Measurements from ENCODE around the gene ZNF608.
A peak's percentile ranks its signal among the peaks of the same experiment; 100 is the strongest.

ZNF608 gene

DNA sequence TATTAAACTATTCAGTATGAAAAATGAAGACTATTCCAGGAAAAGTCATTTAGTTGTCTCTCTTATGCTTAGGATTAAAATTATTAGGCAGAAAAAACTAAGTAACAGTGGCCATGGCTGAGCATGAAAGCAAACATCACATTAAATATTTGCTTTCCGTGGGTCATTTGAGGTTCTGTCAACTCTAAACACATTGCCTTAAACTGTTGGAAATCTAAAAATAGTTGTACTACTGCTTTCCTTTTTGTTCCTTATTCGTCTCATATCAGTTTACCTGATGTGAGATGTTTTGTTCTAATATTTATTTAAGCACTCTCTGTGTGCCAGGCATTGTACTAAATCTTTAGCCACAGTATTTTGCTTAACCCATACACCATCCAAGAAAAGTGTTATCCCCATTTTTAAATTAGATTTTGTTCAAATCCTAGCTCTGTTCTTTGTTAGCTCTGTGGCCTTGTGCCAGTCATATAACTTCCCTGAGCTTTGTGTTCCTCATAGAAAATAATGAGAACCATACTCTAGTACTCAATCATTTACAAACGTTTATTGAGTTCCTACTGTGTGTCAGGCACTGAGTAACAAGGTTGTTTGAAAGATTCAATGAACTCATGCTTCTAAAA is 18.7 kb upstream of the ZNF608 start:
- ATAC-seq, result no peak
- H3K9me3 Mint-ChIP-seq, result peaks cover 5% of the 10 kb centered on the region
- H3K27ac Mint-ChIP-seq, result no peak overlapping the region

GRCh38 chr5:124764585-124764984 is 18.1 kb upstream of the ZNF608 start:
- H3K36me3 Mint-ChIP-seq (ENCODE audit: low read depth), result no peaks in the 10 kb centered on the region
- ATAC-seq (no peak), DNase-seq (no peak)
- no peak overlapping the region for H3K4me3 Mint-ChIP-seq
- peaks cover 5% of the 10 kb centered on the region for H3K9me3 Mint-ChIP-seq
- H3K27ac Mint-ChIP-seq, result no peak overlapping the region
- no peaks in the 10 kb centered on the region for H3K4me1 Mint-ChIP-seq
- H3K27me3 Mint-ChIP-seq, result no peaks in the 10 kb centered on the region

More for the DNA sequence above, 18.7 kb upstream of the ZNF608 start:
- no peak overlapping the region for H3K4me3 Mint-ChIP-seq
- no peak for DNase-seq
- no peaks in the 10 kb centered on the region for H3K27me3 Mint-ChIP-seq
- H3K36me3 Mint-ChIP-seq (ENCODE audit: low read depth), result no peaks in the 10 kb centered on the region
- no peaks in the 10 kb centered on the region for H3K4me1 Mint-ChIP-seq

- H3K27me3 Mint-ChIP-seq, result no peaks in the 10 kb centered on the region
- no peak overlapping the region for H3K4me3 Mint-ChIP-seq
- no peaks in the 10 kb centered on the region for H3K9me3 Mint-ChIP-seq
- no peaks in the 10 kb centered on the region for H3K36me3 Mint-ChIP-seq (ENCODE audit: low read depth)
- H3K27ac Mint-ChIP-seq, result no peak overlapping the region
- no peaks in the 10 kb centered on the region for H3K4me1 Mint-ChIP-seq
- DNase-seq (no peak), ATAC-seq (no peak)
Observed at GRCh38 chr5:124761010-124761409, 14.6 kb upstream of the ZNF608 start.

- no peak overlapping the region for H3K4me3 Mint-ChIP-seq
- no peak overlapping the region for H3K27ac Mint-ChIP-seq
- no peaks in the 10 kb centered on the region for H3K36me3 Mint-ChIP-seq (ENCODE audit: low read depth)
- H3K27me3 Mint-ChIP-seq, result no peaks in the 10 kb centered on the region
- no peak for ATAC-seq
- DNase-seq, result no peak
- no peaks in the 10 kb centered on the region for H3K9me3 Mint-ChIP-seq
- no peaks in the 10 kb centered on the region for H3K4me1 Mint-ChIP-seq
Observed at GRCh38 chr5:124760608-124761007, 14.2 kb upstream of the ZNF608 start.

GRCh38 chr5:124755565-124755964 is 9.1 kb upstream of the ZNF608 start:
- Mint-ChIP-seq H3K27me3 (peaks cover 5% of the 10 kb centered on the region), H3K36me3 (ENCODE audit: low read depth) (no peaks in the 10 kb centered on the region), H3K4me1 (no peaks in the 10 kb centered on the region), H3K27ac (no peak overlapping the region), H3K4me3 (no peak overlapping the region), H3K9me3 (peaks cover 4% of the 10 kb centered on the region)
- ATAC-seq (no peak), DNase-seq (no peak)

- Mint-ChIP-seq H3K27me3 (peaks cover 5% of the 10 kb centered on the region), H3K27ac (no peak overlapping the region), H3K9me3 (peaks cover 4% of the 10 kb centered on the region), H3K4me1 (no peaks in the 10 kb centered on the region), H3K4me3 (no peak overlapping the region), H3K36me3 (ENCODE audit: low read depth) (no peaks in the 10 kb centered on the region)
- ATAC-seq, result no peak
- no peak for DNase-seq
Observed at GRCh38 chr5:124755041-124755440, 8.6 kb upstream of the ZNF608 start.

- DNase-seq (no peak), ATAC-seq (no peak)
- peaks cover 8% of the 10 kb centered on the region for H3K27me3 Mint-ChIP-seq
- H3K9me3 Mint-ChIP-seq, result peaks cover 4% of the 10 kb centered on the region
- H3K4me1 Mint-ChIP-seq, result no peaks in the 10 kb centered on the region
- no peaks in the 10 kb centered on the region for H3K36me3 Mint-ChIP-seq (ENCODE audit: low read depth)
- H3K4me3 Mint-ChIP-seq, result no peak overlapping the region
- H3K27ac Mint-ChIP-seq, result no peak overlapping the region
Observed at GRCh38 chr5:124754206-124754927, 7.9 kb upstream of the ZNF608 start.

GRCh38 chr5:124752854-124753720 is 6.6 kb upstream of the ZNF608 start:
- Mint-ChIP-seq H3K4me1 (peaks cover 10% of the 10 kb centered on the region), H3K27me3 (peaks cover 20% of the 10 kb centered on the region), H3K27ac (no peak overlapping the region), H3K9me3 (peaks cover 4% of the 10 kb centered on the region), H3K36me3 (ENCODE audit: low read depth) (no peaks in the 10 kb centered on the region), H3K4me3 (no peak overlapping the region)
- DNase-seq (no peak), ATAC-seq (no peak)

- no peak for ATAC-seq
- H3K27ac Mint-ChIP-seq, result no peak overlapping the region
- H3K9me3 Mint-ChIP-seq, result peaks cover 4% of the 10 kb centered on the region
- H3K36me3 Mint-ChIP-seq (ENCODE audit: low read depth), result no peaks in the 10 kb centered on the region
- no peak for DNase-seq
- no peak overlapping the region for H3K4me3 Mint-ChIP-seq
- peaks cover 41% of the 10 kb centered on the region for H3K27me3 Mint-ChIP-seq
- H3K4me1 Mint-ChIP-seq, result peaks cover 27% of the 10 kb centered on the region
Observed at GRCh38 chr5:124751031-124751430, 4.6 kb upstream of the ZNF608 start.

- ATAC-seq (peak; percentile 79), DNase-seq (peak; percentile 16)
- H3K4me1 Mint-ChIP-seq, result peaks cover 30% of the 10 kb centered on the region
- no peaks in the 10 kb centered on the region for H3K36me3 Mint-ChIP-seq (ENCODE audit: low read depth)
- peak overlapping the region; percentile 77 for H3K4me3 Mint-ChIP-seq
- H3K27me3 Mint-ChIP-seq, result peaks cover 46% of the 10 kb centered on the region
- H3K27ac Mint-ChIP-seq, result peak overlapping the region; percentile 54
- H3K9me3 Mint-ChIP-seq, result peaks cover 4% of the 10 kb centered on the region
Observed at GRCh38 chr5:124748687-124749594, 2.5 kb upstream of the ZNF608 start.

DNA sequence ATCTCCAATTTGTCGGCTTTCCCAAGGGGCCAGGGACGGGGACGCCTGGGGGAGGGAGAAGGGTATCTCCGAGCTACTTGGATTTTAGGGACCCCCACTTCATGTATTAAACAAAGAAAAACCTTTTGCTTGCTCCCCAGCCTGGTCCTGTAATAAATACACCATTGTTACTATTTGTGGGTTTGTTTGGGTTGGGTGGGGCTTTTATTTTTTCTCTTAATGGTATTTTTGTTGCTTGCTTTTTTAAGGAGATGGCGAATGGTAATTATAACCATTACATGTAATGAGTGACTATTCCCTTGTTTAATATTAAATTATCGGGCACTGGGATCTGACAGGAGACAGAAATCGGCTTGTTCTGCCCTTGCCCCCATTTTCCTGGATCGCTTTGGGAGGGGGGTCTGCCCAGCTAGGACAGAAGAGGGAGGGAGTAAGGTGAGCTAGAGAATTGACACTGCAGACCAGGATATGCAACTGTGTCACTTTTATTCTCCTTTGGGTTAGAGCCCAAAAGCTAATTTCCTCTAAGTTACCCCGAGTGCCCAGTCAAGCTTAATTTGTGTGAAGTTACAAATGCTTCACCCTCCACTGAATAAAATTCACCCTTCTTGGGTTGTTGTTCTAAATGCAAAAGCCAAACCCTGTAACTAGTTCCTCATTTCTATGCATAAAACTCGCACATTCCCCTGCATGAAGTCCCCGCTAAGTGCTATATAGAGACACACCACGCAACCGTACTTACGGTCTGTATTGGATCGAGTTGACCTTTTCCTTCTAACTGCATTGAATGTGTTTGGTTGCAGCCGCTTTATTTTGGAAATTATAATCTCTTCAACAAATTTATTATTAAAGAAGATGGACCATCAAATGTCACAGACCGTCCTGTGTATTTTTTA is 1.6 kb upstream of the ZNF608 start:
- ATAC-seq, result peak; percentile 63
- Mint-ChIP-seq H3K9me3 (peaks cover 4% of the 10 kb centered on the region), H3K27ac (no peak overlapping the region), H3K36me3 (ENCODE audit: low read depth) (no peaks in the 10 kb centered on the region), H3K4me3 (peak overlapping the region; percentile 77), H3K27me3 (peaks cover 46% of the 10 kb centered on the region), H3K4me1 (peaks cover 30% of the 10 kb centered on the region)
- no peak for DNase-seq

DNA sequence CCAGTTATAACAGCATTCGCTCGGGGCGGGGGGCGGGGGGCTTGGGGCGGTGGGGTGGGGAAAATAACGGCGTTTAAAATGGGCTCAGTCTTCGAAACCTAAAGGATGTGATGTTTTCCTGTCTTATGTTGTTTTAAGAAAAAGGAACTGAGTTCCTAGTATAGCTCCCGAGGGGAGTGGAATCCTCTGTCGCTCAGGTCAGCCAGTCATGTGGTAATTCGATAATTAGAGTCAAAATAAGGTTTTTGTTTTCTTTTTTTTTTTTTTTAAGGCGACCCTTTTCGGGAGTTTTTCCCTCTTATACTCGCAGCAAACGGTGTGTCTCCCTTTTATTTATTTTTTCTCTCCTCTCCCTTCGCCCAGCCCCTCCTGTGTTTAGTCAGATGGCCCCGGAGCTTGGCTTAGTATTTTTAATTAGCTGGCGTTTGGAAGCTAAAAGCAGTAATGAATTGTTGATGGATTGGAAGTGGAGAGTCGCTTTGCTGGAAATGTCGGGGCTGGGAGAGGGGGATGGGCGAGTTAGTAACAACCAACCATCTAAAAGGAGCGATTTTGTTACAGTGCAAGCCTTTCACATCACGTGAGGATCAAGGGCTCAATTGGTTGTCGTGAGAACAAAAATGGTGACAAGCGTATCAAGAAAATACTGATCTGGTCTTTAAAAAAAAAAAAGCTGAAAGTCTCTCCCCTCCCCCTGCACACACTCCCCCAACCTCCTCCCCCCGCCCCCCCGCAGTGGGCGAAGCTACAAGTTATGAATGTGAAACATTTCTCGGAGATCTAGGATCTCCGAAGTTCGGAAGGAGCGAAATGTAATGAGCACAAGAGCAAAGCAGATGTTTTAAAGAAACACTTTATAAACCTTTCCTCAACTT is 714 bp upstream of the ZNF608 start:
- DNase-seq (peak; percentile 11), ATAC-seq (no peak)
- no peak overlapping the region for H3K27ac Mint-ChIP-seq
- H3K36me3 Mint-ChIP-seq (ENCODE audit: low read depth), result no peaks in the 10 kb centered on the region
- peaks cover 30% of the 10 kb centered on the region for H3K4me1 Mint-ChIP-seq
- peaks cover 4% of the 10 kb centered on the region for H3K9me3 Mint-ChIP-seq
- H3K4me3 Mint-ChIP-seq, result peak overlapping the region; percentile 77
- H3K27me3 Mint-ChIP-seq, result peaks cover 46% of the 10 kb centered on the region

Measured in activated naive CD8-positive, alpha-beta T cell treated with anti-CD3 and anti-CD28 coated beads, Interleukin-2, amount 50 U/mL, for 24 hours (primary cell).